Cardiac muscle cell (in vitro differentiated cells and primary cell): Measurements from ENCODE around the gene LCK. TPM values are rescaled to one million over a fixed set of nuclear protein-coding genes. Genes with fewer than 3 reads are reported as not detected.
A peak's percentile ranks its signal among the peaks of the same experiment; 100 is the strongest.

Source experiments
- DNase-seq, 2 donors: peaks; one replicate each; pipeline versions ENCODE4 v3.0.0 to v3.0.0-alpha.2; 2010 to 2017; ENCODE audit warnings: low read depth in 1 of 2, low spot score in 1 of 2
- H3K27ac ChIP-seq: fragments of 200-600 bp; sonication (generic); 2 replicates; pipeline ENCODE4 v1.5.1; 2016
- H3K27me3 ChIP-seq: fragments of 200-600 bp; sonication (generic); 2 replicates; pipeline ENCODE4 v1.6.0; 2016; ENCODE audit warnings: control low read depth
- H3K36me3 ChIP-seq: fragments of 200-600 bp; sonication (generic); 2 replicates; pipeline ENCODE4 v1.5.1; 2016; ENCODE audit warnings: control low read depth
- H3K4me1 ChIP-seq: fragments of 200-600 bp; sonication (generic); 2 replicates; pipeline ENCODE4 v1.8.1; 2017; ENCODE audit warnings: low read depth, mild to moderate bottlenecking, mixed run types
- H3K4me3 ChIP-seq: fragments of 200-600 bp; sonication (generic); 2 replicates; pipeline ENCODE4 v1.5.1; 2016; ENCODE audit warnings: mild to moderate bottlenecking
- H3K9me3 ChIP-seq: fragments of 200-600 bp; sonication (generic); 2 replicates; pipeline ENCODE4 v1.5.1; 2017; ENCODE audit warnings: low read depth, mild to moderate bottlenecking, control low read depth
- CTCF ChIP-seq: IDR thresholded peaks from 2 replicates; pipeline ENCODE4 v1.5.1; 2012; ENCODE audit warnings: low read depth, mild to moderate bottlenecking, low read length
- polyA plus RNA-seq: library from polyadenylated mRNA; unstranded; fragments of >200 nt; fragmentation: Nextera tagmentation; extraction: Ambion mirVana; gene quantifications from 2 replicates; pipeline ENCODE4 v1.2.1, GENCODE V29; 2016
- total RNA-seq: library from RNA; depleted of rRNA; stranded (reverse); fragments of >200 nt; gene quantifications from 2 replicates; pipeline ENCODE4 v1.2.3, GENCODE V29; 2016

The LCK gene
- total and polyA plus RNA-seq, 2 experiments from 2014 or later, result 0.18 TPM; not detected in 1

DNA sequence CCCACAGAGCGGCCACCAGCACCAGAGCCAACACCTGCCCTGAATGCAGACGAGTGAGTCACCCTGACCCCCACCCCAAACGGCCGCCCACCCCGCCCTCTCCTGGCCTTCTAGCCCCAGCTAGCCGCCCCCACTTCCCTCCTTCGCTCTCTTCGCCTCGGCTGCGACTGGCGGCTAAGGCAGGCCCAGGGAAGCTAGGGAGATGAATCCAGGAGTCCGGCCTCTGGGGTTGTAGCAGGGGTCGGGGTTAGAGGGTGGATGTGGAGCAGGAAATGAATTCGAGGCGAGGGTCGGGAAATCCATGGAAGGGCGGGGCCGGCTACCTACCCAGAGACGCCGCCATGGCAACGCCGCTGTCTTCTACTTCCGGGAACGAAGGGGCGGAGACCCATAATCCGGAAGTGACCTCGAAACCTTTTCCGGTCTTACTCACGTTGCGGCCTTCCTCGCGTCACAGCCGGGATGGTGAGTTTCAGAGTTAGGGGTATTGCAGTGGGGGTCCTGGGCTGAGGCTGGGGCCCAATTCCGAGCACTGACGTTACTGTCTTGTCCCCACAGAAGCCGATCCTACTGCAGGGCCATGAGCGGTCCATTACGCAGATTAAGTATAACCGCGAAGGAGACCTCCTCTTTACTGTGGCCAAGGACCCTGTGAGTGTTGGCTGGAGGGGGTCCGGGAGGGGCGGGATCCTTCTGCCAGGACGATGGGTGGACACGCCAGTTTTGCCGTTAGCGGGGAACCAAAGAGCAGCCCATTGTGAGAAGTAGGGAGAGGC, 28.9 kb upstream of the LCK start, which contains the start of the genes EIF3I and TMEM234:
Gene EIF3I, plus strand, starts transcription at position 428 of the 776 bp plus-strand sequence. Its CDS starts 35 bp downstream, at position 463.
Gene TMEM234, minus strand, starts transcription at position 374 of the 776 bp plus-strand sequence. Its CDS starts 31 bp downstream, at position 343.
- no peaks in the 10 kb centered on the region for H3K9me3 ChIP-seq
- peak within 1 kb of the TSS; percentile 93 for H3K4me3 ChIP-seq
- peaks cover 13% of the 10 kb centered on the region for H3K36me3 ChIP-seq
- peaks cover 10% of the 10 kb centered on the region for H3K4me1 ChIP-seq
- peak within 1 kb of the TSS; percentile 84 for H3K27ac ChIP-seq
- peak; percentile 93 to 96 for DNase-seq
- TF ChIP-seq CTCF, result no peak
- H3K27me3 ChIP-seq, result no peaks in the 10 kb centered on the region

DNA sequence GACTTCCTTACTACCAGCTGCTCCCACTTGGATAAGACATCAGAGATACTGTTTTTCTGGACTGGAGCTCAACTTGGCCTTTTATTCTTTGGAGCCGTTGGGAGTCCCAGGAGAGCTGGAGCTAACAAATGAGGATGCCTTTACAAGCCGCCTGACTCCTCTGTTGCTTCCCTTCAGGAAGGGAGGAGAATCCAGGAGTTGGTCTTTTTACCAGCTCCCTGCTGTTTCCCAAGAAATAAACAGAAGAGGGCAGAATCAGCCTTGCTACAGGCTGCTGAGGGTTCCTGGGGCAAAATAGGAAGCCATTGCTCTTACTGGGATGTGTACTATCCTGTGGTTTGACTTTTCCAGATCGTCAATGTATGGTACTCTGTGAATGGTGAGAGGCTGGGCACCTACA, 27.4 kb upstream of the LCK start:
- no peak for DNase-seq
- no peak overlapping the region for H3K4me3 ChIP-seq

GRCh38 chr1:32224285-32224684, 26.8 kb upstream of the LCK start:
- no peak for DNase-seq
- H3K4me1 ChIP-seq, result peaks cover 10% of the 10 kb centered on the region
- no peaks in the 10 kb centered on the region for H3K27me3 ChIP-seq
- no peak overlapping the region for H3K4me3 ChIP-seq
- no peak overlapping the region for H3K27ac ChIP-seq
- H3K36me3 ChIP-seq, result peaks cover 20% of the 10 kb centered on the region
- no peak for TF ChIP-seq CTCF
- H3K9me3 ChIP-seq, result no peaks in the 10 kb centered on the region

More for the DNA sequence above, 27.4 kb upstream of the LCK start:
- Histone ChIP-seq H3K9me3 (no peaks in the 10 kb centered on the region), H3K27me3 (no peaks in the 10 kb centered on the region), H3K4me1 (peaks cover 10% of the 10 kb centered on the region), H3K36me3 (peaks cover 15% of the 10 kb centered on the region), H3K27ac (no peak overlapping the region)
- no peak for TF ChIP-seq CTCF

GRCh38 chr1:32228771-32229170, 22.3 kb upstream of the LCK start:
- Histone ChIP-seq H3K27me3 (no peaks in the 10 kb centered on the region), H3K9me3 (no peaks in the 10 kb centered on the region), H3K27ac (no peak overlapping the region), H3K36me3 (peaks cover 51% of the 10 kb centered on the region), H3K4me1 (no peaks in the 10 kb centered on the region), H3K4me3 (no peak overlapping the region)
- TF ChIP-seq CTCF, result no peak
- DNase-seq, result no peak

- Histone ChIP-seq H3K4me1 (no peaks in the 10 kb centered on the region), H3K9me3 (no peaks in the 10 kb centered on the region), H3K27me3 (no peaks in the 10 kb centered on the region), H3K27ac (peak overlapping the region; percentile 34), H3K36me3 (peaks cover 37% of the 10 kb centered on the region), H3K4me3 (no peak overlapping the region)
- TF ChIP-seq CTCF, result no peak
- DNase-seq, result no peak
Observed at GRCh38 chr1:32231843-32232432, 19.1 kb upstream of the LCK start.
